Measurements from ENCODE around the gene SIPA1. TPM values are rescaled to one million over a fixed set of nuclear protein-coding genes. Genes with fewer than 3 reads are reported as not detected.

The SIPA1 gene
- total RNA-seq, 4 donors from 2014 or later, result 40.7 to 56.3 (median 45.8) TPM

DNA sequence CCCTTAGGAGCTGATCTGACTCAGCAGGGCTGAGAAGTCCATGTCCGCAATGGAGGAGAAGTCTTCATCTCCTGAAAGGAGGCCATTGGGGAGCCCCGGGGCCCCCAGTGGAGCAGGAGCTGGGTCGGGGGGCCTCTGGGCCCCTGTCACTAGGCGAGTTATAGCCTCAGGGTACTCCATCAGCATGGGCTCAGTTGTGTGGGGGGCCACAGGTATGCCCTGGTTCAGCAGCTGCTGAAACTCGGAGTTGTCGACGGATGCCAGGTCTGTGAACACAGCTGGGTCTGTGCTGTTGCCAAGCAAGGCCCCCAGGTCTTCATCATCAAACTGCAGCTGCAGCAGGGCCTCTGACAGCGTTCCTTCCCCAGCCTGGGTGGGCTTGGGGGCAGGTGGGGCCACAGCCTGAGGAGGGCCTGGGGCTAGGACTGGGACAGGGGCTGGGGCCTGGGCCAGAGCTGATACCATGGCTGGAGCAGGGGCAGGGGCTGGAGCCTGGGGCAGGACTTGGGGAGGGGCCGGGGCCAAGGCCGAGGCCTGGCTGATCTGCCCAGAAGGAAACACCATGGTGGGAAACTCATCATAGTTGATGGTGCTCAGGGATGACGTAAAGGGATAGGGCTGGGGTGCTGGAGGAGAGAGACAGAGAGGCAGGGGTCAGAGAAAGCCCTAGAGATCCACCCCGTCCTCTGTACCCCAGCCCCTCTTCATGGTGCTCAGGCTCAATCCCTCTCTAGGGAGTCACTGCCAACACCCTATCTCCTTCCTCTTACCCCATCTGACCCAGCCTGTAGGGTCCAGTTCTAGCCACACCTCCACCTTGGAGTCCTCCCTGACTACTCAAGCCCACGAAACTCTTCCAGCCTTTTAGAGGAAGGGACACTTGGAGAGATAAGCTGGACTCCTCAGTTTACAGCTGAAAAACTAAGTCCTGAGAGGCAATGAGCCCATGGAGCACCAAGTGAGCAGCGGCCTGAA is 16.8 kb downstream of the SIPA1 start:
- Histone ChIP-seq H3K4me1 (peaks cover 44 to 63% (median 54%) of the 10 kb centered on the region in 4 donors), H3K27me3 (no peaks in the 10 kb centered on the region), H3K9me3 (no peaks in the 10 kb centered on the region), H3K4me3 (no peak overlapping the region), H3K27ac (replicated peaks in 1 of 4) (peak overlapping the region; percentile 91 to 97 (median 94)), H3K36me3 (peaks cover 57 to 80% (median 74%) of the 10 kb centered on the region in 4 donors)
- intact Hi-C loops (cut with DNase I), result no loop called here
- WGBS, result 83% methylated on average over 14 of the region's 14 CpGs
- DNase-seq (ENCODE audit: extremely low spot score), result no peak
- TF ChIP-seq POLR2AphosphoS5 (IDR thresholded peaks at IDR 0.05) (no peak), POLR2A (IDR thresholded peaks at IDR 0.05; ENCODE audit: low read depth) (no peak), EP300 (IDR thresholded peaks at IDR 0.05) (no peak)
- TF ChIP-seq, protein P1, sequence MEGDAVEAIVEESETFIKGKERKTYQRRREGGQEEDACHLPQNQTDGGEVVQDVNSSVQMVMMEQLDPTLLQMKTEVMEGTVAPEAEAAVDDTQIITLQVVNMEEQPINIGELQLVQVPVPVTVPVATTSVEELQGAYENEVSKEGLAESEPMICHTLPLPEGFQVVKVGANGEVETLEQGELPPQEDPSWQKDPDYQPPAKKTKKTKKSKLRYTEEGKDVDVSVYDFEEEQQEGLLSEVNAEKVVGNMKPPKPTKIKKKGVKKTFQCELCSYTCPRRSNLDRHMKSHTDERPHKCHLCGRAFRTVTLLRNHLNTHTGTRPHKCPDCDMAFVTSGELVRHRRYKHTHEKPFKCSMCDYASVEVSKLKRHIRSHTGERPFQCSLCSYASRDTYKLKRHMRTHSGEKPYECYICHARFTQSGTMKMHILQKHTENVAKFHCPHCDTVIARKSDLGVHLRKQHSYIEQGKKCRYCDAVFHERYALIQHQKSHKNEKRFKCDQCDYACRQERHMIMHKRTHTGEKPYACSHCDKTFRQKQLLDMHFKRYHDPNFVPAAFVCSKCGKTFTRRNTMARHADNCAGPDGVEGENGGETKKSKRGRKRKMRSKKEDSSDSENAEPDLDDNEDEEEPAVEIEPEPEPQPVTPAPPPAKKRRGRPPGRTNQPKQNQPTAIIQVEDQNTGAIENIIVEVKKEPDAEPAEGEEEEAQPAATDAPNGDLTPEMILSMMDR (IDR thresholded peaks at IDR 0.05), result no peak

- peaks cover 49 to 63% (median 56%) of the 10 kb centered on the region in 4 donors for H3K4me1 ChIP-seq
- peaks cover 66 to 80% (median 74%) of the 10 kb centered on the region in 4 donors for H3K36me3 ChIP-seq
- peak overlapping the region in 1 of 4 donors; percentile 37 for H3K27ac ChIP-seq (replicated peaks in 1 of 4)
- H3K9me3 ChIP-seq, result no peaks in the 10 kb centered on the region
- TF ChIP-seq POLR2AphosphoS5 (IDR thresholded peaks at IDR 0.05), result no peak
- TF ChIP-seq POLR2A (IDR thresholded peaks at IDR 0.05; ENCODE audit: low read depth), result no peak
- TF ChIP-seq, protein P1 (IDR thresholded peaks at IDR 0.05), result no peak
- TF ChIP-seq EP300 (IDR thresholded peaks at IDR 0.05), result no peak
- DNase-seq (ENCODE audit: extremely low spot score), result no peak
- no peaks in the 10 kb centered on the region for H3K27me3 ChIP-seq
- no peak overlapping the region for H3K4me3 ChIP-seq
- intact Hi-C loops (cut with DNase I), result no loop called here
- WGBS, result 89% methylated on average over 16 of the region's 16 CpGs
These were observed 17.9 kb downstream of the SIPA1 start for GRCh38 chr11:65655570-65656332.

DNA sequence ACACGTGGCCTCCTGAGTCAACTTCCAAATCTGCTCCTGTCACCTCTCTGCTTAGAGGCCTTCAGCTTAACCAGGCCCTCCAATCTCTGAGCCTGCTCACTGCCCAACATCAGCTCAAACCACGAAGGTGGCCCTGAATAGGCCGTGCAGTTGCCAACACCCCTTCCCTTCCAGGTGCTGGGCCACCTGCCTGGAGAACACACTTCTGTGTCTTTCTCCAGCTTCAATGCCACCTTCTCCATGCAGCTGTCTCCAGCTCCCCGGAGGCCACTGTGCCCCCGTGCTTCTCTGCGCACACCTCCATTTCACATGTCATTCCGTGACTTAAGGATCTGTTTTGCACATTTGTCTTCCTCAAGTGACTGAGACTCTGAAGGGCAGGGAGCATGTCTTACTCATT is 19.5 kb downstream of the SIPA1 start:
- no peak for DNase-seq (ENCODE audit: extremely low spot score)
- no peak overlapping the region for H3K4me3 ChIP-seq
- TF ChIP-seq POLR2A (IDR thresholded peaks at IDR 0.05; ENCODE audit: low read depth), result no peak
- TF ChIP-seq EP300 (IDR thresholded peaks at IDR 0.05), result no peak
- TF ChIP-seq, protein P1 (IDR thresholded peaks at IDR 0.05), result no peak
- TF ChIP-seq POLR2AphosphoS5 (IDR thresholded peaks at IDR 0.05), result no peak
- no peaks in the 10 kb centered on the region for H3K27me3 ChIP-seq
- H3K9me3 ChIP-seq, result no peaks in the 10 kb centered on the region
- no peak overlapping the region for H3K27ac ChIP-seq (replicated peaks in 1 of 4)
- peaks cover 73 to 84% (median 83%) of the 10 kb centered on the region in 4 donors for H3K36me3 ChIP-seq
- 88% methylated on average over 7 of the region's 7 CpGs for WGBS
- peaks cover 48 to 63% (median 54%) of the 10 kb centered on the region in 4 donors for H3K4me1 ChIP-seq
- intact Hi-C loops (cut with DNase I), result no loop called here

GRCh38 chr11:65658174-65659021 is 20.5 kb downstream of the SIPA1 start:
- no peaks in the 10 kb centered on the region for H3K9me3 ChIP-seq
- 82% methylated on average over 14 of the region's 21 CpGs for WGBS
- H3K4me3 ChIP-seq, result no peak overlapping the region
- H3K27ac ChIP-seq (replicated peaks in 1 of 4), result no peak overlapping the region
- peaks cover 43 to 57% (median 47%) of the 10 kb centered on the region in 4 donors for H3K4me1 ChIP-seq
- no peaks in the 10 kb centered on the region for H3K27me3 ChIP-seq
- H3K36me3 ChIP-seq, result peaks cover 73 to 84% (median 83%) of the 10 kb centered on the region in 4 donors
- DNase-seq (ENCODE audit: extremely low spot score), result no peak
- TF ChIP-seq EP300 (IDR thresholded peaks at IDR 0.05) (no peak), POLR2A (IDR thresholded peaks at IDR 0.05; ENCODE audit: low read depth) (no peak), POLR2AphosphoS5 (IDR thresholded peaks at IDR 0.05) (no peak)
- TF ChIP-seq, protein P1 (IDR thresholded peaks at IDR 0.05), result no peak
- intact Hi-C loops (cut with DNase I), result no loop called here
